Lung (tissue), 12 donors: Measurements from ENCODE around the gene SIN3B. TPM values are rescaled to one million over a fixed set of nuclear protein-coding genes. Genes with fewer than 3 reads are reported as not detected.

Source experiments
- ATAC-seq: fragments of 200-7000 bp; cut with Tn5 transposase; one replicate; pipeline ENCODE4 v1.9.1; 2020; ENCODE audit warnings: moderate number of reproducible peaks; ENCODE audit not compliant: insufficient read depth, low FRiP score
- DNase-seq, 3 donors: peaks; one replicate each; pipeline ENCODE4 v3.0.0-alpha.2; 2013 to 2017
- H3K27ac ChIP-seq, 2 donors: one replicate each; pipeline ENCODE4 v1.5.1; 2013; ENCODE audit warnings: mild to moderate bottlenecking in 2 of 2, moderate library complexity in 2 of 2, control low read depth in 1 of 2, inconsistent platforms in 1 of 2, low read depth in 1 of 2, low read length in 1 of 2
- H3K27me3 ChIP-seq, 3 donors: one replicate each; pipeline ENCODE4 v1.5.1; 2013; ENCODE audit warnings: low read length in 2 of 3; ENCODE audit not compliant: control insufficient read depth in 3 of 3, insufficient read depth in 3 of 3
- H3K36me3 ChIP-seq, 4 donors: one replicate each; pipeline ENCODE4 v1.5.1; 2013; ENCODE audit warnings: low read length in 4 of 4, mild to moderate bottlenecking in 1 of 4, moderate library complexity in 1 of 4; ENCODE audit not compliant: control insufficient read depth in 4 of 4, insufficient read depth in 4 of 4
- H3K4me1 ChIP-seq, 5 donors: one replicate each; pipeline ENCODE4 v1.5.1; 2013; ENCODE audit warnings: low read length in 5 of 5, mild to moderate bottlenecking in 2 of 5, moderate library complexity in 1 of 5; ENCODE audit not compliant: control insufficient read depth in 5 of 5, insufficient read depth in 5 of 5
- H3K4me3 ChIP-seq: one replicate; pipeline ENCODE4 v1.5.1; 2013; ENCODE audit warnings: mild to moderate bottlenecking, control low read depth, moderate library complexity
- H3K9ac ChIP-seq, 2 donors: one replicate each; pipeline ENCODE4 v1.5.1; 2013; ENCODE audit warnings: low read length in 2 of 2, control low read depth in 1 of 2; ENCODE audit not compliant: insufficient read depth in 1 of 2
- H3K9me3 ChIP-seq, 4 donors: one replicate each; pipeline ENCODE4 v1.5.1; 2013; ENCODE audit warnings: low read length in 3 of 4, mild to moderate bottlenecking in 1 of 4, moderate library complexity in 1 of 4; ENCODE audit not compliant: control insufficient read depth in 4 of 4, insufficient read depth in 3 of 4
- WGBS, 2 donors: extraction: QIAGEN DNeasy Blood & Tissue Kit; methylation state at CpG; one replicate each; pipeline ENCODE4 v1.1.7; 2013; 5-methylcytosine and 5-hydroxymethylcytosine counted together
- polyA plus RNA-seq, 2 donors: library from polyadenylated mRNA; stranded (reverse); fragments of 200-250 nt; gene quantifications; one replicate each; pipeline ENCODE4 v1.2.1, GENCODE V29; 2013
- total RNA-seq, 2 donors: library from RNA; depleted of rRNA in 1 of 2; stranded (reverse); fragments of >200 nt in 1 of 2; gene quantifications; one replicate each; pipeline ENCODE4 v1.2.1, GENCODE V29; 2014 to 2021
- TF ChIP-seq, protein P1 (sequence below): IDR thresholded peaks from 2 replicates; pipeline ENCODE4 v1.5.1; 2012; ENCODE audit warnings: mild to moderate bottlenecking; ENCODE audit errors: control extremely low read depth, extremely low read depth
- donor health status: control.
- donor health status: control.
- donor health status: Bipolar disorder and iron deficiency.
- donor health status: healthy.
- donor health status: DM: yes; HTN: yes; CAD: no.

Gene SIN3B
- total and polyA plus RNA-seq, 4 donors: 29.5 to 63.9 (median 54.5) TPM

GRCh38 chr19:16878181-16878965 lies 49.2 kb downstream of the SIN3B start:
- Histone ChIP-seq H3K4me1 (peaks cover 0 to 26% (median 0%) of the 10 kb centered on the region in 5 donors), H3K27ac (peak overlapping the region in 1 of 2 donors; percentile 16), H3K36me3 (peaks cover 5 to 47% (median 19%) of the 10 kb centered on the region in 4 donors), H3K9ac (no peak overlapping the region), H3K9me3 (peaks cover 0 to 19% (median 7%) of the 10 kb centered on the region in 4 donors), H3K27me3 (no peaks in the 10 kb centered on the region), H3K4me3 (no peak overlapping the region)
- WGBS, 2 donors: 96 to 97% methylated on average over 55 of the region's 55 CpGs
- ATAC-seq: no peak
- no peak for DNase-seq
- TF ChIP-seq, protein P1, sequence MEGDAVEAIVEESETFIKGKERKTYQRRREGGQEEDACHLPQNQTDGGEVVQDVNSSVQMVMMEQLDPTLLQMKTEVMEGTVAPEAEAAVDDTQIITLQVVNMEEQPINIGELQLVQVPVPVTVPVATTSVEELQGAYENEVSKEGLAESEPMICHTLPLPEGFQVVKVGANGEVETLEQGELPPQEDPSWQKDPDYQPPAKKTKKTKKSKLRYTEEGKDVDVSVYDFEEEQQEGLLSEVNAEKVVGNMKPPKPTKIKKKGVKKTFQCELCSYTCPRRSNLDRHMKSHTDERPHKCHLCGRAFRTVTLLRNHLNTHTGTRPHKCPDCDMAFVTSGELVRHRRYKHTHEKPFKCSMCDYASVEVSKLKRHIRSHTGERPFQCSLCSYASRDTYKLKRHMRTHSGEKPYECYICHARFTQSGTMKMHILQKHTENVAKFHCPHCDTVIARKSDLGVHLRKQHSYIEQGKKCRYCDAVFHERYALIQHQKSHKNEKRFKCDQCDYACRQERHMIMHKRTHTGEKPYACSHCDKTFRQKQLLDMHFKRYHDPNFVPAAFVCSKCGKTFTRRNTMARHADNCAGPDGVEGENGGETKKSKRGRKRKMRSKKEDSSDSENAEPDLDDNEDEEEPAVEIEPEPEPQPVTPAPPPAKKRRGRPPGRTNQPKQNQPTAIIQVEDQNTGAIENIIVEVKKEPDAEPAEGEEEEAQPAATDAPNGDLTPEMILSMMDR: no peak

- Histone ChIP-seq H3K27me3 (no peaks in the 10 kb centered on the region), H3K9me3 (peaks cover 0 to 17% (median 7%) of the 10 kb centered on the region in 4 donors), H3K9ac (no peak overlapping the region), H3K4me1 (peaks cover 0 to 23% (median 0%) of the 10 kb centered on the region in 5 donors), H3K27ac (peak overlapping the region in 1 of 2 donors; percentile 20), H3K36me3 (peaks cover 2 to 39% (median 15%) of the 10 kb centered on the region in 4 donors), H3K4me3 (no peak overlapping the region)
- no peak for ATAC-seq
- 85 to 88% methylated on average over 8 of the region's 8 CpGs for WGBS, 2 donors
- TF ChIP-seq, protein P1: no peak
- DNase-seq: no peak
Measured at GRCh38 chr19:16880884-16881554, 51.8 kb downstream of the SIN3B start.

- peaks cover 0 to 13% (median 0%) of the 10 kb centered on the region in 5 donors for H3K4me1 ChIP-seq
- peaks cover 2 to 28% (median 15%) of the 10 kb centered on the region in 4 donors for H3K36me3 ChIP-seq
- no peaks in the 10 kb centered on the region for H3K27me3 ChIP-seq
- ATAC-seq (no peak), DNase-seq (no peak)
- H3K4me3 ChIP-seq: no peak overlapping the region
- no peak overlapping the region for H3K27ac ChIP-seq
- TF ChIP-seq, protein P1: no peak
- 96 to 97% methylated on average over 3 of the region's 3 CpGs for WGBS, 2 donors
- H3K9me3 ChIP-seq: peaks cover 0 to 17% (median 7%) of the 10 kb centered on the region in 4 donors
- H3K9ac ChIP-seq: no peak overlapping the region
Measured at GRCh38 chr19:16882146-16882545, 52.9 kb downstream of the SIN3B start.
